GM19023 (cell line): ENCODE data around the gene GPX4.

Source experiments
- ATAC-seq: cut with Tn5 transposase; IDR thresholded peaks from one replicate; pipeline ENCODE4 v1.9.1; 2021; ENCODE audit warnings: mild to moderate bottlenecking, moderate library complexity; ENCODE audit not compliant: unreplicated experiment

GPX4 gene

GRCh38 chr19:1147934-1148549 is 44.2 kb downstream of the GPX4 start:
- no peak for ATAC-seq

DNA sequence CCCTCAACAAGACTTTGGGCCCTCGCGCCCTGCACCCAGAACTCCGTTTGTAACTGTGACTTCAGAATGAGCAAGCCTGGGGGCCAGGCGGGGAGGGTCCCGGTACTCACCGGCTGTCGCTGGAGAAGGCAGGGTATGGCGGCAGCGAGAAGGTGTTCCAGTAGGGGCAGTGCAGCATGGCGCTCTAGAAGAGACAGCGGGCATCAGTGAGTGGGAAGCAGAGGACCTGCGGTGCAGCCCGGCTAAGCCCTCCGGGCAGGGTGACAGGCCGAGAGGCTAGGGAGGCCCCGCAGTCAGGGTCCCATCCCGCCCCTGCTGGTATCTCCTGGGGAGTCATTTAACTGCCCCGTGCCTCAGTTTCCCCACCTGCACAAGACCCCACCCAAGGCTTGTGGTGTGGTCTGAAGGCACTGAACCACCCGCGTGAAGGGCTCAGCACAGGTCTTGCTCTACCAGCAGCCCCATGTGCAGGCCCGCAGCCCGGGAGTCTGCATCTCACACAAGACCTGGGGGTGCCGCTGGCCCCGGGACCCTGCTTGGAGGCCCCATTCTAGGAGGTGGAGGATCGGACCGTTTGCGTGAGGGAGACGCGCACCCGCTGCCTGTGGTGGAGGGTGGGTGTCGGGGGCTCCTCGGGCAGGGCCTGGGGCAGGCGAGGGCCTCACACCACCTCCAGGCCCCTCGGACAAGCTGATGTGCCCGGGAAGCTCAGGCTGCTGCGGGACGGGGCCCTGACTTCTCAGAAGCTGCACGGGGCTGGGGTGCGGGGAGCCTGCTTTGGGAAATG is 45.7 kb downstream of the GPX4 start:
- no peak for ATAC-seq

GRCh38 chr19:1150333-1151036 is 46.7 kb downstream of the GPX4 start:
- no peak for ATAC-seq

DNA sequence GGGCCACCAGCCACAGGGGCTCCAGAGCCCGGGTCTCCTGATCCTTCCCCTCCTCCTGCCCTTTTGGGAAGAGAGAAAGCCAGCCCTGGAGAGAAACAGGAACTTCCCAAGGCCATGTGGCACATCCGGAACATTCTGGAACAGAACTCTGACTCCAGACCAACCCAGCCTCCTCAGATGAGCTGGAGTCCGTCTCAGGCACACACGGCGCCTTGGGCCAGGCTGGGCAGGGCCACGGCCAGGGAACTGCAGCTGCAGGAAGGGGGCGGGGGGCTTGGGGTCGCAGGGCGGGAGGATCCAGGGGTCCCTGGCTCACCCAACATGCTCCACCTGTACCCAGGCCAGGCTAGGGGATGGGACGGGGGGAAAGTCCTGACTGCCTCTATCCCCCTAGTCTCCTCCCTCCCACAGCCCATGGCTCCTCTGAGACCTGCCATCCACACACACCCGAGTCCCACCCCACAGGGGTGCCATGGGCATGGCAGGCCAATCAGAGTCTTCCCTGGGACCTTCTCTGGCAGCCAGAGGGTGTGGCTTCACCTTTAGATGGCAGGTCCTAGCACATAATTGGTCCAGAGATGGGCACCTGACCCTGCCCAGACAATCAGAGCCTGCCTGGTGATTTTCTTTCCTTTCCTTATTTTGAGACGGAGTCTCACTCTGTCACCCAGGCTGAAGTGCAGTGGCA is 47.4 kb downstream of the GPX4 start:
- ATAC-seq: no peak

DNA sequence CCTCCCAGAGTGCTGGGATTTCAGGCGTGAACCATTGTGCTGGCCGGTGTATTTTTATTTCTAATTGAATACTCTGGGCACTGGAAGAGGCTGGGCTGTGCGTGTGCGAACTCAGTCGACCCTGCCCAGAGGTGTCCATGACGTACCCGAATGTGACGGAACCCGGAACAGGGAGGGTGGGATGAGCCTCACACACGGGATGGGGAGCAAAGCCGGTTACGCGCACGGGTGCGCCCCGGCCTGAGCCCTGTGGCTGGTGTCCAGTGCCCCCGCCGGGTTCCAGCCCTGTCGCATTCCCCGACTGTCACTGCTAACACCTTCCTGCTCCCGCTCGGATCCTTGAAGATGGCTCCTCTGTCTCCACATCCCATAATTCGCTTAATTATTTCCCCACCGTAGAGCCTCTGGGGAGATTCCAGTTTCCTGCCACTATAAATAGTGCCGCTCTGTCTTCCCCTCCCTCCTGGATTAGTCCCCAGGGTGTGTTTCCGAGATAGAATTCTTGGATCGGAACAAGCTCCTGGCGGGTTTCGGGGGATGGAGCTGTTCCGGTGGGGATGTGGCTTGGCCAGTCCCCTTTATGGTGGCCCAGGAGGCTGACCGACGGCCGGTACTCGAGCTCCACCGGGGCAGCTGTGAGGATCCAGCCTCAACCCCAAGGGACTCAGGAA is 48.3 kb downstream of the GPX4 start:
- ATAC-seq: no peak

GRCh38 chr19:1153891-1154730 is 50.3 kb downstream of the GPX4 start:
- no peak for ATAC-seq

DNA sequence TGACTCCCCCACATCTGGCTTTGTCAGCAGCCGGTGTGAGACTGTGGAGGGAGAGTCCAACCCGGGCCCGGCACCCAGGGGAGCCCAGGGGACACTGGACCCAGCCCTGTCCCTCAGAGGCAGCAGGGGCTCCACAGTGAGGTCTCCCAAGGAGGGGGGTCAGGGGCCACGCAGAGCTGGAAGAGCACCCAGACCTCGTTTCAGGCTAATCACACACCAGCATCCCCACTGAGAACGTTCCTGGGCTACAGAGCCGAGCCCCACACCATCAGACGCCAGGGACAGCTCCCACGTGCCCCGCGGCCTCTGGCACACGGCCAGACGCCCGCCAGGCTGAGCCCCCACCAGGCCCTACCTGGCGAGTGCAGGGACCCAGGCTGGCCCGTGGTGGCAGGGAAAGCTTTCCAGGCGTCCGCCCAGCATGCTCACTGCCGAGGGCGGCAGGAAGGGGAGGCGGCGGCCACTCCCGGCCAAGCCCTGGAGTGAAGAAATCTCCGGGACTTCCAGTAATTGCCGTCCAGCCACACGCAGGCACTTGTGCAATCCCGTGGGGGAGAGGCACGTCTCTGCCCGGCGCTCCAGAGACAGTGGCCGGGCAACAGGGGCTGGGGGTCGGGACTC is 51.0 kb downstream of the GPX4 start:
- no peak for ATAC-seq

- no peak for ATAC-seq
Observed at GRCh38 chr19:1155352-1156304, 51.8 kb downstream of the GPX4 start.
